HG02588 (cell line): ENCODE results near the gene UBL4B.

Source experiments
- ATAC-seq: cut with Tn5 transposase; IDR thresholded peaks from one replicate; pipeline ENCODE4 v1.9.1; 2021; ENCODE audit warnings: mild to moderate bottlenecking, moderate library complexity; ENCODE audit not compliant: unreplicated experiment

UBL4B gene

GRCh38 chr1:110112656-110113055, 413 bp downstream of the UBL4B start:
- ATAC-seq = no peak

GRCh38 chr1:110113551-110113950, 1.3 kb downstream of the UBL4B start:
- no peak for ATAC-seq

DNA sequence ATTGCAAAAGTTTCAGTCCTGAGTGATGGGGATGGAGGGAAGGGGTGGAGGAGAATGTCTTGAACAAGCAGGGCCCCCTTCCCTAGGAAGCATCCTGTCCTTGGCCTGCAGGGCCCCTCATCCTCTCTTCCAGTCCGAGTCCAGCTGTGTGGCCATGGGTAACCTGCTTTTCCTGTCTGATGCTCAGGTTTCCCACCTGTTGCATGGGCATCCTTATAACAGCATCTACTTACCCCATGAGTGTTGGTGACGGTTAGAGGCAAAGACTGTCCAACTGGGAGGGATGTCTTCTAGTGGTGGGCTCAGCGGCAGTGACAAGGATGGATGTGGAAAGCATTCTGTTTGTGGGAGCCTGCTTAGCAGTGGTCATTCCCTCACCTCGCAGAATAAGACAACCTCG, 1.9 kb downstream of the UBL4B start:
- ATAC-seq = no peak

DNA sequence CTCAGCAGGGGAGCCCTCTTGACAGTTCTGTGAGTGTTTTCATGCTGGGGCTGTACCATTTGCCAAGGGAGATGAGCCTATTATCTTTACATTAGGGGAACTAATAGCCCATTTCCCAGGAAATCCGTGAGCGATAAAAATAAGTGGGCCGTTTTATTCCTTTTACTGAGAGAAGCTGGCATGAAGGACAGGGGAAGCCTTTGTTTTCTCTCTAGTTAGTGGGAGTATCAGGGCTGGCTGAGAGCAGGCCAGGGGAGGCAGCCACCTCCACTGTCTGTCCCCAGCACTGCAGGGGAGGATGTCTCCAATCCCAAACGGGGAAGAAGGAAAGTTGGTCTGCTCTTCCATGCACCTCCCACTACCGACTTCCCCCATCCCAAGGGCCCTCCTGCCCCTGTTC, 2.5 kb downstream of the UBL4B start:
- no peak for ATAC-seq

DNA sequence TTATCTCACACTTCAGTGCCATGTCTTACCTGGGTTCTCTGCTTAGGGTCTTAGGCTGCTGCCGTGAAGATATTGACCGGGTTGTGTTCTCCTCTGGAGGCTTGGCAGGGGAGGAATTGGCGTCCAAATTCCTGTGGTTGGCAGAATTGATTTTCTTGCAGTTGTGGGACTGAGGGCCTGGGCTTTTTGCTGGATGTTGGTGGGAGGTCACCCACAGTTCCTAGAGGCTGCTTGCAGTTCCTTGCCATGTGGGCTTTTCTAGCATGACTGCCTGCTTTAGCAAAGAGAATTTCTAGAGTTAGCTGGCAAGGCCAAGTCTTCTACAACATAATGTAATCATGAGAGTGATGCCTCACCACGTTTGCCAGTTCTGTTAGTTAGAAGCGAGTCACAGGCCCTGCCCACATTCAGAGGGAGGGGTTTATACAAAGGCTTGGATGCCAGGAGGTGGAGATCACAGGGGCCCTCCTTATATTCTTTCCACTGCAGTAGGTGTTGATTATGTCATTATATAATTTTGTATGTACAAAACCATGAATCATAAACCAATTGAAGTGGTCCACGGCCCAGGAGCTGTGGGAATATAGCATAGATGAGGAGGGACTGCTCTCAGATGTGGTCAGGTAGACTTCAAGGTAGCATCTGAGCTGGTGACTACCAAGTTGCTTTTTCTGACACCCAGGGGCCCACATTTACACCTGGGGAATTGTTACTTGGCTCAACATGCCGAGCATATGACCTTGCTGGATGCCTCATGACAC, 6.6 kb downstream of the UBL4B start:
- ATAC-seq = no peak

- no peak for ATAC-seq
These were observed 7.6 kb downstream of the UBL4B start for GRCh38 chr1:110119843-110120242.

GRCh38 chr1:110120960-110121561, 8.8 kb downstream of the UBL4B start:
- no peak for ATAC-seq

GRCh38 chr1:110123224-110123623, 11.0 kb downstream of the UBL4B start:
- no peak for ATAC-seq

- no peak for ATAC-seq
These were observed 13.6 kb downstream of the UBL4B start for GRCh38 chr1:110125810-110126209.

DNA sequence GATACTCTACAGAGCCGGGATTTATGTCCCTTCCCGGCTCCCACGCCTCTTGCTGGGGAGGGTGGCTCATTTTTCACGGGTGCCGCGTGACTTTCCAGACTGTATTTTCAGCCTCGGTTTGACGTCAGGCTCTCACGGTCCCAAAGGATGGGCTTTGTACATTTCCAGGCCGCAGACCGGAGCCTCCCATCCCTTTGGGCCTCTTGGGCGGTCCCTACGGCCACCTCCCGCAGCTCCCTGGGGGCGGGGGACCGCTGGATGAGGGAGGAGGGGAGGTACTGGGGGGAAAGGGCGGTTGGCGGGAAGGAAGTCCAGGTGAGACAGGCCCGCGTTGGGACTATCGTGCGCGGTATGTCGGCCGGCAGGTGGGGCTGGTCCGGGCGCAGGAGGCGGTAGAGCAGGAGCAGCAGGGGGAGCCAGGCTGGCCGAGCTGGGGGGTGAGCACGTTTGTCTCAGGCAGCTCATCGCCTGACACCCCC, 17.9 kb downstream of the UBL4B start:
- no peak for ATAC-seq

DNA sequence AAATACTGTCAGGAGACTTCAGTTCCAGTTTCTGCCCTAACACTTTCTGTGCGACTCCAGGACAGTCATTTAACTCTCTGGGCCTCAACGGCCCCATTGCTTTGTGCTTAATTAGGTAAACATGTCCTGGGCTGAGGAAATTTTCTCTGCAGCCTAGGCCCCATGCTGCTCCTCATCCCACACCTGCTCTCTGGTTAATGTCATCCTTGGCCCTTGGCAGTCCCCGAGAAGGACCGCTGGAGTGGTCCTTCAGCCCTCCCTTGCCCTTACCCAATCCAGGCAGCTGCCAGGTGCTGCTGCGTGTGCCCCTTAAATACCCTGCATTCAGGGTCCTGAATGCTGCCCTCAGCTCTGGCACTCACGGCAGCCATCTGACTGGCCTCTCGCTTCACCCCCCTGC, 18.7 kb downstream of the UBL4B start:
- no peak for ATAC-seq

DNA sequence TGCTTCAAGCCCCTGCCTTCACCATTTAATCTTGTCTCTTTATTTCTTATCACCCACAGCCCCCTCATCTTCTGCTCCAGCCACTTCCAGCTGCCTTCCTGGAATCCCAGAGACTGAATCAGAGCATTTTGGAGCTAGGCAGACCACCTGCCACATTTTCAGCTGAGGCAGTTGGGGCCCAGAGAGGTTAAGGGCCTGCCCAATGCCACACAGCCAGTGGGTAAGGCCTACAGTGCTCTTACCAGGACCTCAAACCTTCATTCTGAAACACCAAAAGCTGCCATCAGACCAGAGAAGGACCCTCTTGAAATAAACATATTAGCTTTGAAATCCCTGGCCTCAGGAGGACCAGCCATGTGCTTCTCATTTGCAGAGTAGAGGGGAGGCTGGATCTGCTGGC, 20.4 kb downstream of the UBL4B start:
- ATAC-seq = no peak

DNA sequence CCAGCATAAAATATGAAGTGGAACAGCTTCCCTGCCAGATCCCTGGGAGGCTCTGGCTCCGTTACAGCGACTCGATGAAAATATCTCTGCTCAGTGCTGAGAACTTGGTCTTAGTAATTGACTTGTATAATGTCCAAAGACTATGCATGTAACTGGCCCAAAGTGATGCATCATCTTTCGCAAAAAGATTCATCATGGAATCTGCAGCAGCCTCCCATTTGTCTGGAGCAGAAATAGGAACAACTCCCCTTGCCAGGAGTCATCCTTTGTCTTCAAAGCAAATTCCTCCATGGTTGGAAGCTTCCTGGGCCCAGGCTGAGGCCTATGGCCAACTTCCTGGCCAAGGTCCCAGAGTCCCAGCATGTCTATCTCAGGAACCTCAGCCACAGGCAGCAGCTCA, 21.2 kb downstream of the UBL4B start:
- ATAC-seq = no peak

GRCh38 chr1:110134050-110134595, 21.9 kb downstream of the UBL4B start:
- no peak for ATAC-seq

DNA sequence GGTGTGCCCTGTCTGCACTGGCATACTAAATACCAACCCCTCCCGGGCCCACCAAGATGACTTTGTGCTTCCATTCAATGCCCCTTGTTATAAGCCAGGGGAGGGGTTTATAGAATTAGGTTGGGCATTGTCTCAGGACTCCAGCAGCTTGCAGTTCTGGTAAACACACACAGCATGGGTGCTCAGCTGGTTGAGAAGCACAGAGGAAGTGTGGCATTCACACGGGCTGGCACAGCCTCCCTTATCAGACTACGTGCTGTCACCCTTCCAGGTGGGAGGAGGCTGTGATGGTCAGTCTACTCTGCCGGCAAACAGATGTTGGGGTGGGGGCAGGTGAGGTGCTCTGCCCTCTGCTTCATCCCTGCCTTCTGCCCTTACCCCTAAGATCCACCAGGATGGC, 23.0 kb downstream of the UBL4B start:
- ATAC-seq = no peak

- ATAC-seq = no peak
These were observed 23.4 kb downstream of the UBL4B start for GRCh38 chr1:110135666-110136065.

- no peak for ATAC-seq
These were observed 24.7 kb downstream of the UBL4B start for GRCh38 chr1:110136911-110137310.

- no peak for ATAC-seq
These were observed 26.7 kb downstream of the UBL4B start for GRCh38 chr1:110138956-110139355.

GRCh38 chr1:110144366-110144765, 32.1 kb downstream of the UBL4B start:
- no peak for ATAC-seq

GRCh38 chr1:110148961-110149360, 36.7 kb downstream of the UBL4B start:
- no peak for ATAC-seq

DNA sequence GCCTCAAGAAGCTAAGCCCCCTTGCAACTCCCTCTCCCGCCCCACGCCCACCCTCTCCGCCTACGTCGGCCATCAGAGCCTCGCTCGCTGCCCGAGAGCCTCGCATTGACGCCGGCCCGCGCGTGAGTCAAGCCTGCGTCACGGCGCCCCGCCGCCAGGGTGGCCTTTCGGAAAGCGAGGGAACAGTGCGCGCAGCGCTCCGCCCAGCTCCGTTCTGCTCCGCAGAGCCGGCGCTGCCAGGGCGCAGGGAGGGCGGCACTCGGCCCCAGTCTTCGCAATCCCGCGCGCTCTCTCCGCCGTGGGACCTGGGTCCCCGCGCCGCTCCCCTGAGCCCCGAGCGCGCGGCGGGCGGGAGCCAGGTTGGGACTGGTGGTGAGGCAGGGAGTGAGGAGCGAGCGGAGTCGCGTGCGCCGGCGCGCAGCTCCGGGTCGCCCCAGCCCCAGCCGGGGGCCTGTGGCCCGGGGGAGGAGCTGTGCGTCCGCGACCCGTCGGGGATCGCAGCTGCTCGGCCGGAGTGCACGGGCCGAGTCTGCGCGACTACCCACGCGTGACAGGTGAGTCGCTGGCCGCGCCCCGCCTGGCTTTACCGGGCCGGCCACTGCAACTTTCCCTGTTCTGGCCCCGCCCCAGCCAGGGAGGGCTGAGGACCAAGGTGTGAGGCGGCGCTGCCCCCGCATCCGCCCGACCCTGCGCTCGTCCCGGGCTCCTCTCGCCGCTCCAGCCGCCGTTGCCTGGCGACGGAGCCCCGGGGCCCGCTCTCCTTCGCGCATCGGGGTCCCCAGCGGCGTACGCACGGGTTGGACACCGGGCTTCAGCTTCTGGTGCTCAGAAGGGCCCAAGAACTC, 38.3 kb downstream of the UBL4B start, which contains the start of gene SLC6A17:
SLC6A17 (plus strand) TSS at position 165 of the 845 bp plus-strand sequence. CDS start 16,436 bp downstream, outside the sequence.
- ATAC-seq = no peak
